HEK293 (cell line): ENCODE results near the gene MAGED1.

Experiments used
- ATF2 ChIP-seq: fragments of 450-650 bp; formaldehyde crosslinking; IDR thresholded peaks from 2 replicates; pipeline ENCODE4 v1.5.1; 2016; ENCODE audit warnings: missing biosample characterization, missing genetic modification characterization, low read depth
- YY2 ChIP-seq: fragments of 450-650 bp; formaldehyde crosslinking; IDR thresholded peaks from 2 replicates; pipeline ENCODE4 v1.5.1; 2016; ENCODE audit warnings: missing biosample characterization, missing genetic modification characterization
- ZBTB7A ChIP-seq: fragments of 450-650 bp; formaldehyde crosslinking; IDR thresholded peaks from 2 replicates; pipeline ENCODE4 v1.5.1; 2016; ENCODE audit warnings: low read depth, missing biosample characterization, missing genetic modification characterization
- ZBTB8A ChIP-seq: fragments of 450-650 bp; formaldehyde crosslinking; IDR thresholded peaks from 2 replicates; pipeline ENCODE4 v1.5.1; 2016; ENCODE audit warnings: missing biosample characterization, missing genetic modification characterization
- ZNF76 ChIP-seq: fragments of 450-650 bp; formaldehyde crosslinking; IDR thresholded peaks from 2 replicates; pipeline ENCODE4; 2016; ENCODE audit warnings: low read depth, missing biosample characterization, missing genetic modification characterization, borderline replicate concordance
- ZNF768 ChIP-seq: fragments of 450-650 bp; formaldehyde crosslinking; IDR thresholded peaks from 2 replicates; pipeline ENCODE4 v1.5.1; 2018; ENCODE audit warnings: missing biosample characterization, mild to moderate bottlenecking, missing genetic modification characterization
- ZSCAN30 ChIP-seq: fragments of 450-650 bp; IDR thresholded peaks from 2 replicates; pipeline ENCODE4 v1.5.1; 2018; ENCODE audit warnings: missing biosample characterization, mild to moderate bottlenecking, missing genetic modification characterization, moderate library complexity
- TF ChIP-seq, protein P1 (sequence below): fragments of 450-650 bp; formaldehyde crosslinking; IDR thresholded peaks from 2 replicates; pipeline ENCODE4 v1.5.1; 2016; ENCODE audit warnings: missing biosample characterization, missing genetic modification characterization
- TF ChIP-seq, protein P2 (sequence below): sonication (generic); formaldehyde crosslinking; IDR thresholded peaks from 2 replicates; pipeline ENCODE4 v1.8.1; 2022; ENCODE audit warnings: mild to moderate bottlenecking, moderate library complexity, missing genetic modification reagents
- TF ChIP-seq, protein P3 (sequence below): fragments of 450-650 bp; formaldehyde crosslinking; IDR thresholded peaks from 2 replicates; pipeline ENCODE4 v1.5.1; 2016; ENCODE audit warnings: missing biosample characterization, missing genetic modification characterization, borderline replicate concordance

DNA sequence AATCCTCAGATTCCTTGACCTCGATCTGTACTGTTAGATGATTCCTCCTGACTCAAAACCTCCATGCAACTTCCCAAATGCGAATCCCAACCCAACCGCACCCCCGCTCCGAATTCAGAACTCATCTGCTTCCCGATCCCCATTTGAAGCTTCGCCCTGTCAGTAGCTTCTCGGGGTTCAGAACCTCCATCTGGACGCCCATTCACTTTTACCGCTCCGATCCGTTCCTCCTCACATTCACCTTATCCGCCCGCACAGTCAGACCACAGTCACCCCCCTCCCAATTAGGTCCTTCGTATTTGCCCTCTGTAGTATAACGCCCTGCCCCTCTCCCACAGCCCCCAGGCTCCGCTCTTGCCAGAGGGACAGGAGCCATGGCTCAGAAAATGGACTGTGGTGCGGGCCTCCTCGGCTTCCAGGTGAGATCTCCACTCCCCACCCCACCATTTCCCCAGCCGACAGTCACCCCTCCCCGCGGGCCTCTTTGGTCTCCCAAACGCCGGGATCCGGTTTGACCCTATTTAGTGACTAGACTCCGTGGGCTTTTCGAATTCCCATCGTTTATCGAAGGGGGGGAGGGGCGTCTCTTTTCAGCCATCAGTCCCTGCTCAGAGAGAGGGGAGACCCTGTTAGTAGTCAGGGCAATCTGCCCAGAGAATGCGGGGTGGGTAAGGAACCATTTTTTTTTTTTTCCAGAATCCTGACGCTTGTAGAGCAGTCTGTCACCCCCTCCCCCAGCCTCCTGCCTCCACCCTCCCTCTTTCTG lies 691 bp downstream of the MAGED1 start:
- TF ChIP-seq ZBTB8A (no peak), ZNF768 (tag by site-specific recombination) (no peak), ATF2 (tag by site-specific recombination) (no peak), ZSCAN30 (no peak), YY2 (tag by site-specific recombination) (no peak), ZBTB7A (tag by site-specific recombination) (no peak), ZNF76 (no peak)
- TF ChIP-seq, protein P1, sequence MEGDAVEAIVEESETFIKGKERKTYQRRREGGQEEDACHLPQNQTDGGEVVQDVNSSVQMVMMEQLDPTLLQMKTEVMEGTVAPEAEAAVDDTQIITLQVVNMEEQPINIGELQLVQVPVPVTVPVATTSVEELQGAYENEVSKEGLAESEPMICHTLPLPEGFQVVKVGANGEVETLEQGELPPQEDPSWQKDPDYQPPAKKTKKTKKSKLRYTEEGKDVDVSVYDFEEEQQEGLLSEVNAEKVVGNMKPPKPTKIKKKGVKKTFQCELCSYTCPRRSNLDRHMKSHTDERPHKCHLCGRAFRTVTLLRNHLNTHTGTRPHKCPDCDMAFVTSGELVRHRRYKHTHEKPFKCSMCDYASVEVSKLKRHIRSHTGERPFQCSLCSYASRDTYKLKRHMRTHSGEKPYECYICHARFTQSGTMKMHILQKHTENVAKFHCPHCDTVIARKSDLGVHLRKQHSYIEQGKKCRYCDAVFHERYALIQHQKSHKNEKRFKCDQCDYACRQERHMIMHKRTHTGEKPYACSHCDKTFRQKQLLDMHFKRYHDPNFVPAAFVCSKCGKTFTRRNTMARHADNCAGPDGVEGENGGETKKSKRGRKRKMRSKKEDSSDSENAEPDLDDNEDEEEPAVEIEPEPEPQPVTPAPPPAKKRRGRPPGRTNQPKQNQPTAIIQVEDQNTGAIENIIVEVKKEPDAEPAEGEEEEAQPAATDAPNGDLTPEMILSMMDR (tag by site-specific recombination), result no peak
- TF ChIP-seq, protein P2, sequence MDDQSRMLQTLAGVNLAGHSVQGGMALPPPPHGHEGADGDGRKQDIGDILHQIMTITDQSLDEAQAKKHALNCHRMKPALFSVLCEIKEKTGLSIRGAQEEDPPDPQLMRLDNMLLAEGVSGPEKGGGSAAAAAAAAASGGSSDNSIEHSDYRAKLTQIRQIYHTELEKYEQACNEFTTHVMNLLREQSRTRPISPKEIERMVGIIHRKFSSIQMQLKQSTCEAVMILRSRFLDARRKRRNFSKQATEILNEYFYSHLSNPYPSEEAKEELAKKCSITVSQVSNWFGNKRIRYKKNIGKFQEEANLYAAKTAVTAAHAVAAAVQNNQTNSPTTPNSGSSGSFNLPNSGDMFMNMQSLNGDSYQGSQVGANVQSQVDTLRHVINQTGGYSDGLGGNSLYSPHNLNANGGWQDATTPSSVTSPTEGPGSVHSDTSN (CRISPR knock-in tag), result no peak
- TF ChIP-seq, protein P3, sequence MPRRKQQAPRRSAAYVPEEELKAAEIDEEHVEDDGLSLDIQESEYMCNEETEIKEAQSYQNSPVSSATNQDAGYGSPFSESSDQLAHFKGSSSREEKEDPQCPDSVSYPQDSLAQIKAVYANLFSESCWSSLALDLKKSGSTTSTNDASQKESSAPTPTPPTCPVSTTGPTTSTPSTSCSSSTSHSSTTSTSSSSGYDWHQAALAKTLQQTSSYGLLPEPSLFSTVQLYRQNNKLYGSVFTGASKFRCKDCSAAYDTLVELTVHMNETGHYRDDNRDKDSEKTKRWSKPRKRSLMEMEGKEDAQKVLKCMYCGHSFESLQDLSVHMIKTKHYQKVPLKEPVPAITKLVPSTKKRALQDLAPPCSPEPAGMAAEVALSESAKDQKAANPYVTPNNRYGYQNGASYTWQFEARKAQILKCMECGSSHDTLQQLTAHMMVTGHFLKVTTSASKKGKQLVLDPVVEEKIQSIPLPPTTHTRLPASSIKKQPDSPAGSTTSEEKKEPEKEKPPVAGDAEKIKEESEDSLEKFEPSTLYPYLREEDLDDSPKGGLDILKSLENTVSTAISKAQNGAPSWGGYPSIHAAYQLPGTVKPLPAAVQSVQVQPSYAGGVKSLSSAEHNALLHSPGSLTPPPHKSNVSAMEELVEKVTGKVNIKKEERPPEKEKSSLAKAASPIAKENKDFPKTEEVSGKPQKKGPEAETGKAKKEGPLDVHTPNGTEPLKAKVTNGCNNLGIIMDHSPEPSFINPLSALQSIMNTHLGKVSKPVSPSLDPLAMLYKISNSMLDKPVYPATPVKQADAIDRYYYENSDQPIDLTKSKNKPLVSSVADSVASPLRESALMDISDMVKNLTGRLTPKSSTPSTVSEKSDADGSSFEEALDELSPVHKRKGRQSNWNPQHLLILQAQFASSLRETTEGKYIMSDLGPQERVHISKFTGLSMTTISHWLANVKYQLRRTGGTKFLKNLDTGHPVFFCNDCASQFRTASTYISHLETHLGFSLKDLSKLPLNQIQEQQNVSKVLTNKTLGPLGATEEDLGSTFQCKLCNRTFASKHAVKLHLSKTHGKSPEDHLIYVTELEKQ (tag by site-specific recombination), result no peak
